ENCODE results near the gene ZNF281.
"Not testable (repeated sequence)": the region's sequence is repeated elsewhere in the genome, so short reads cannot be mapped to it uniquely, and the experiment has no call there.

Gene ZNF281

DNA sequence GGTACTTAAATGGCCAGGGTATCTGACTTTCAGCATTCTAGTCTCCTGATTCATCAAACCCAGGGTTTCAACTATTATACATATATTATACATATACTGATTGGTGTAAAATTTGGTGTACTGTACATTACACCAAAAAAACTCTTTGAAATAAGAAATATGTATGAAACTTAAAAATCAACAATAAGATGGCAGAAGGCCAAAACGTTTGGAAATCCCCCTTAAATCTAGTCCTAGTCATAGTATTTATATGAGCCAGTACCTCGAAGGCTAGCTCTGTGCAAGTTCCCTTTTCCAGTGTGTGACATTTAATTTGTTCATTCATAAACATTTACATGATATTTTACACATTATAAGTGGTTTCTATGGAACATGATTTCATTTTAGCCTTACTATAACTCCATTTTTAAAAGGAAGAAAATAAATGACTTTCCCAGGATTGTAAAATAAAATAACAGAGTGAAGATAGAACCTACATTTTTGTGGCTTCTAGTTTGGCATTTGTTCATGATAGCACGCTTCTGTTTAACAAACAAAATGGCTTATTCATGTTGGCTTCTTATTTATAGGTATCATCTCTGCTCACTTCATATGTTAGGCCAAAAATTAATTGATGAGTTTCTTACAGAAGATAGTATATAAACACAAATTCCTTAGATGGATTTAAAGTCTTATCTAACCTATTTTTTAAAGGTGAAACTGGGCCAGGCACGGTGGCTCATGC lies 18.8 kb upstream of the ZNF281 start:
- peak; percentile 56 for DNase-seq

DNA sequence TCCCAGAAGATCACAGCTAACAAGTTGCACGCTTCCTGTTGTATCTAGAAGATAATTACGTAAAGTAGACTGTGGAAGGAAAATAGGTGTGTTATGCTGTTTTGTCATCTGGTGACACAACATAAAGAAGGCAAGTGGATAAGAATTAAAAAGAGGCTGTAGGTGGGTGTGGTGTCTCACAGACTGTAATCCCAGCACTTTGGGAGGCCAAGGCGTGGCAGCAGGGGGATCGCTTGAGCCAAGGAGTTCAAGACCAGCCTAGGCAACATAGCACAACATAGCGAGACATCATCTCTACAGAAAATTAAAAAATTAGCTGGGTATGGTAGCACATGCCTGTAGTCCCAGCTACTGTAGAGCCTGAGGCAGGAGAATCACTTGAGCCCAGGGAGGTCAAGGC lies 17.9 kb upstream of the ZNF281 start:
- DNase-seq, result no peak

- no peak for DNase-seq
These were observed 16.4 kb upstream of the ZNF281 start for GRCh38 chr1:200426196-200426595.

- no peak for DNase-seq
These were observed 13.4 kb upstream of the ZNF281 start for GRCh38 chr1:200423235-200423634.

DNA sequence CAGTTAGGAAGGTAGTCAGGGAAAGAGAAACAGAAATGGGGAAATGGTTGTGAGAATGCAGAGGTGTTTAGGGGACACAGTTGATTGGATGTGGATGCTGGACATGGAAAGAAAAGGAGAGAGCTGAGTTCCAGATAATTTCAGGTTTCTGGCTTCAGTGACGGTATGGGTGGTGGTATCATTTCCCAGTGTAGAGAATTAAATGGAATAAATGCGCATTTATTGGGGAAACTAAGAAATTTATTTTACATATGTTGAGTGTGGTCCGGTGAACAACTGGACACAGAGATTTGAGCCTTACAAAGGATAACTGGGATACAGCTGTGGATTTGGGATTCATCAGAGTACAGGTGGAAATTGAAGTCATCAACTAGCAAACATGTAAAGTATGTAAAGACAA lies 12.4 kb upstream of the ZNF281 start:
- no peak for DNase-seq

DNA sequence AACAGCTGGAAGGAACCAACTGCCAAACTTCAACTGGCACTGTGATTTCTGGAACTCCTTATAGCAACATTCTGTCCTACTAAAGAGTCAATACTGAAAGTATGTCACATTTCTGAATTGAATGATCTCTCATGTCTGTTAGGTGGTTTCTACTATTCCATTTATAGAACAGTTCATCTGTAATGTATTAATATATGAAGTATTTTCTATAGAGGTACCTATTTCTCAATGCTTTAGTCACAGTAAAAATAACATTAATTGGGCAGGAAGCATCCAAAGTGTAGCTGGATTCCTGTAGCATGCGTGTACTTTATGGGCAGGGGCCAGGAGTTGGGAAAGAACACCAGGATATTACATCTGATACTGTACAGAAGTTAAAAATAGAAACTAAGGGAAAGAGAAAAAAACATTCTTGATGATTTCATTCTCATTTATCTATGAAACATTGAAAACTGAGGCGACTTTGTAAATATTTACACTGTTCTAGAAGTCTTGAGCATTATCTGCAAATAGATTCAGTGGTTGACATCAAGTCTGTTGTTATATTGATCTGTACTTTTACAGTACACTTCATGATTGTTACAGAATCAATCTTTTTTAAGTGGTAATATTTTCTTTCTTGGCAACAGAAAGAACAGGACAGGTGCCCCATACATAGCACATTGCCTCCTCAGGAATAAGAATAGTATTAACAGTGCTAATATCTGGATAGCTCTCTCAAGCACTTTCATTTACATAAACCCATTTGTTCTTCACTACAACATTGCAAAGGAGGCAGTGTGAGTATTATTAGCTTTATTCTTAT lies 6.2 kb upstream of the ZNF281 start:
- DNase-seq, result peak; percentile 99

GRCh38 chr1:200415227-200415626 lies 5.4 kb upstream of the ZNF281 start:
- peak; percentile 31 for DNase-seq

GRCh38 chr1:200414657-200415056 lies 4.8 kb upstream of the ZNF281 start:
- DNase-seq, result no peak

DNA sequence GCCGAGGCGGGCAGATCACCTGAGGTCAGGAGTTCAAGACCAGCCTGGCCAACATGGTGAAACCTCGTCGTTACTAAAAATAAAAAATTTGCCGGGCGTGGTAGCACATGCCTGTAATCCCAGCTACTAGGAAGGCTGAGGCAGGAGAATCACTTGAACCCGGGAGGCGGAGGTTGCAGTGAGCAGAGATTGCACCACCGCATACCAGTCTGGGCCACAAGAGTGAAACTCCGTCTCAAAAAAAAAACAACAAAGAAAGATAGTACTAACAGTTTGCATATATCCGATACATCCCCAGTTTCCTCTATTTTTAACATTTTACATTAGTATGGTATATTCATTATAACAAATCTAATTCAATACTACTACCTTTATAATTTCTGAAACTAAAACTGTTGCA lies 3.9 kb upstream of the ZNF281 start:
- not testable (repeated sequence) for DNase-seq

- DNase-seq, result no peak
These were observed 1.8 kb upstream of the ZNF281 start for GRCh38 chr1:200411406-200412257.

DNA sequence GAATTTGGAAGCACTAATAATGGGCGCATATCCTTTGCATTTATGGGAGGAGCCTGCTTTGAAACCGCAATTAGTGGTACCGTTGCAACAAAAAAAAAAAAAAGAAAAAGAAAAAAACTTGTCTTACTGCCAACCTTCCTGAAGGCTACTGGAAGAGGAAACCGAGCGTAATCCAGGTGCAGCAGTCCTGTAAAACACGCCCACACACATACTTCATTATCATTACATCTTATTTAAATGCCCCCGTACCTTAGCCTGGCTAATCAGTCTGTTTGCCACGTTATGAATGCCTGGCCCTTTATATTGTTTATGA lies 686 bp upstream of the ZNF281 start:
- DNase-seq, result peak; percentile 14

DNA sequence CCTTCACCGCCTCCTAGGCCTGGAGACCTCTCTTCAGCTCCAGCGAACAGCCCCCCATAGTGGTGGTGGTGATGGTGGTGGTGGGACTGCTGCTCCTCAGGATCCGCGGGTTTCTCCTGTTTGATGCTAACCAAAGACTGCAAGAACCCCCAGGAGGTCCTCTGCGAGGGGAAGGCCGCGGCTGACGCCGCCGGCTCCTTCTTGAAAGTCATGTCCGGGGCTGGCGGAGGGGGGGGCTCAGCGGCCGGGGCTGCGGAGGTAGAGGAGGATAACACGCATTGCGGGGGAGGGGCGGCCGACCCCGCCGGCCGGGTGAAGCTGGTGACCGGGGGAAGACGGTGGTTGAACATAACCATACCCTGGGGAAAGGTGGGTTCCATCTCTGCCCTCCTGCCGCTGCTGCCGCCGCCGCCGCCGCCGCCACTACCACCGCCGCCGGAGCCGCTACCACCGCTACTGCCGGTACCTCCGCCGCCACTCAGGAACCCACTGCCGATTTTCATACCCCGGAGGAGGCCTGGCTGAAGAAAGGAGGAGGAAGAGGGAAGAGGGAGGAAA lies 554 bp downstream of the ZNF281 start:
- DNase-seq, result peak; percentile 10

- no peak for DNase-seq
These were observed 3.6 kb downstream of the ZNF281 start for GRCh38 chr1:200406161-200406797.

DNA sequence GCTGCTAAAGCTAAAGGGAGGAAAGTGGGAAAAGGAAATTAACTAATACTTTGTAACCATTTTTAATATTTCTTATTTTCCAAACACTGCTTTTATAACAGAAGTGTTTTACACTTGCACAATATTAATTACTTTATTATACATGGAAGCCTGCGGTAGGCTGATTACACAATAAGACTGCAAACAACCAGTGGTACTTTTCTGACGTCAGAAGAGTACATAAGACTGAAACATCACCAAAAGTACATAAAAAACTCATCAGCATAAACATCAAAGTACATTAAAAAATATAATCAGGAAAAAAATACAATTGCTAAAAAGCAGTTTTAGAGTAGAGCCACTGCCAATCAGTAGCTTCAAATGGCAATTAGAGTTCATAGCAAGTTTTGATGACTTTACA lies 4.6 kb downstream of the ZNF281 start:
- peak; percentile 31 for DNase-seq

DNA sequence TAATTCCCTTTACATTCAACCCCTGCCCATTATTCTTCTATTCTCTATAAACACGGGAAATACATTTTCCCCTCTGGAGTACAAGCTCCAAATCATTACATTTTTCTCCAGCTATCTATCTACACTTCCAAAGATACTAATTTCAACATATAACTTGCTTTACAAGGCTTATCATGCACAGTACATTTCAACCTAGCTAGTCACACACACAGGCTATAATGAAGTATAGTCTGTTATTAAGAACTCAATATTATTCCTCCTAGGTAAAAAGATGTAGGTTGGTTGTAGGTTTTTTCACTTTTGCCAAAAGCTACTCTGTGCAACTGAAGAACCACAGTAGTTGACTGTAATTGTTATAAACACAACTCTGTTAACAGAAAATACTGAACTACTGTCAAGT lies 8.1 kb downstream of the ZNF281 start:
- DNase-seq, result no peak

GRCh38 chr1:200401263-200401662 lies 8.6 kb downstream of the ZNF281 start:
- no peak for DNase-seq

GRCh38 chr1:200400556-200400955 lies 9.3 kb downstream of the ZNF281 start:
- DNase-seq, result no peak

GRCh38 chr1:200399860-200400259 lies 10.0 kb downstream of the ZNF281 start:
- no peak for DNase-seq

- no peak for DNase-seq
These were observed 11.5 kb downstream of the ZNF281 start for GRCh38 chr1:200398373-200398772.

DNA sequence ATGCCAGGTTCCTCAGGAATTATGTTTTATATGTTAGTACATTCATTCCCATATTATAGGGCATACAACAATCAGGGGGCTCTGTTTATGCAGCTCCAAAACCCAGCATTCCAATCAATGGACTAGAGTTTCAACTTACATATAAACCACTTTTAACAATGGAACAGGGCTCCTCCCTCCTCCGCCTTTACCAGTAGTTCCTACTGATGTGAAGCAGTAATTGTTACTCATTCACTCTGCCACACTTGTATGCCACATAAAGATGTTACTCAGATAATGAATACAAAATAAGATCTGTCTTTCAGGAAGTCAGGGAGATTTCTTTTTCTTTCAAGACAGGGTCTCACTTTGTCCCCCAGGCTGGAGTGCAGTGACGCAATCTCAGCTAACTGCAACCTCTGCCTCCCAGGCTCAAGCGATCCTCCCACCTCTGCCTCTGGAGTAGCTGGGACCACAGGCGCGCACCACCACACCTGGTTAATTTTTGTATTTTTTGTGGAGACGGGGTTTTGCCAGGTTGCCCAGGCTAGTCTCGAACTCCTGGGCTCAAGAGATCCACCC lies 17.1 kb downstream of the ZNF281 start:
- DNase-seq, result no peak

- DNase-seq, result no peak
These were observed 18.1 kb downstream of the ZNF281 start for GRCh38 chr1:200391747-200392146.

- no peak for DNase-seq
These were observed 21.0 kb downstream of the ZNF281 start for GRCh38 chr1:200388791-200389190.

GRCh38 chr1:200386416-200386815 lies 23.4 kb downstream of the ZNF281 start:
- DNase-seq, result no peak
